Measurements from ENCODE around the gene NR5A2.

DNA sequence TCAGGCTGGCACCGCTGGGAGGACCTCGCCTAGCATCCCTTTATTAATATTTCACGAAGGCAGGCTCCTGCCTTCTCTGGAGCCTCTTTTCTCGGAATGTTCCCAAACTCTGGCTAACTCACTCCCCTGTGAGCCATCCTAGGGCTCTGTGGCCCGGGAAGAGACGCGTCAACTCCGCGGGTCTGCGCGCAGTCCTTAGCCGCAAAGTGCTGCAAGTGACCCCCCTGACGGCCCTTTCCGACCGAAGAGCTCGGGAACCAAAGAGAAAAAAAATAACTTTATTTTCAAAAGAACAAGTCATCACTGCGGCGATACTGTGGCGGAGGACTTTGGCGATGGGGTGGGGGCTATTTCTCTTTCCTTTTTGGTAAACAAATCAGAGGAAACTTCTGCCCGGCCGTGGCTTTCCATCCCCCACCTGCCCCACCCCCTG is 14.6 kb downstream of the NR5A2 start:
- TF ChIP-seq EZH2 (IDR thresholded peaks at IDR 0.05) (peak; percentile 80), EZH2phosphoT487 (IDR thresholded peaks at IDR 0.05) (peak; percentile 6)
- TF ChIP-seq, protein P1, sequence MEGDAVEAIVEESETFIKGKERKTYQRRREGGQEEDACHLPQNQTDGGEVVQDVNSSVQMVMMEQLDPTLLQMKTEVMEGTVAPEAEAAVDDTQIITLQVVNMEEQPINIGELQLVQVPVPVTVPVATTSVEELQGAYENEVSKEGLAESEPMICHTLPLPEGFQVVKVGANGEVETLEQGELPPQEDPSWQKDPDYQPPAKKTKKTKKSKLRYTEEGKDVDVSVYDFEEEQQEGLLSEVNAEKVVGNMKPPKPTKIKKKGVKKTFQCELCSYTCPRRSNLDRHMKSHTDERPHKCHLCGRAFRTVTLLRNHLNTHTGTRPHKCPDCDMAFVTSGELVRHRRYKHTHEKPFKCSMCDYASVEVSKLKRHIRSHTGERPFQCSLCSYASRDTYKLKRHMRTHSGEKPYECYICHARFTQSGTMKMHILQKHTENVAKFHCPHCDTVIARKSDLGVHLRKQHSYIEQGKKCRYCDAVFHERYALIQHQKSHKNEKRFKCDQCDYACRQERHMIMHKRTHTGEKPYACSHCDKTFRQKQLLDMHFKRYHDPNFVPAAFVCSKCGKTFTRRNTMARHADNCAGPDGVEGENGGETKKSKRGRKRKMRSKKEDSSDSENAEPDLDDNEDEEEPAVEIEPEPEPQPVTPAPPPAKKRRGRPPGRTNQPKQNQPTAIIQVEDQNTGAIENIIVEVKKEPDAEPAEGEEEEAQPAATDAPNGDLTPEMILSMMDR (IDR thresholded peaks at IDR 0.05), result no peak

Data from neural progenitor cell (in vitro differentiated cells).